ENCODE measurements around the gene TTLL7.
"Not testable (repeated sequence)": the region's sequence is repeated elsewhere in the genome, so short reads cannot be mapped to it uniquely, and the experiment has no call there.

The TTLL7 gene

DNA sequence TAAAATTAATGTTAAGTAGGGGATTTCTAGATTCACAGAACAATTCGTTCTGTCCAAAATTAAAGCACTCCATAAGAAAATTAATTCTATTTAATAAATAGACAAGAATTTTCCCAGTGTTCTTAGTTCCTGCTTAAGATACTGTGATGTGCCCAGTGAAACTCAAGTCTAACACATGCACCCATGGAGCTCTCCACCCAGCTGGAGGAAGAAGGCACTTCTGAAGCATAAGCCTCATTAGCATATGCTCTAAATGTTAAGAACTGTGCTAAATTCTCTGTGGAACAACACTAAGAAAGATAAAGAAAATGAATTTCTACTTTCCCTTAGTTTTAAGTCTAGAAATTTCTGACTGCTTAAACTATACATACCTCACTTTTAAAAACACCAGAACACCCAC is 71.2 kb downstream of the TTLL7 start:
- DNase-seq, result no peak

DNA sequence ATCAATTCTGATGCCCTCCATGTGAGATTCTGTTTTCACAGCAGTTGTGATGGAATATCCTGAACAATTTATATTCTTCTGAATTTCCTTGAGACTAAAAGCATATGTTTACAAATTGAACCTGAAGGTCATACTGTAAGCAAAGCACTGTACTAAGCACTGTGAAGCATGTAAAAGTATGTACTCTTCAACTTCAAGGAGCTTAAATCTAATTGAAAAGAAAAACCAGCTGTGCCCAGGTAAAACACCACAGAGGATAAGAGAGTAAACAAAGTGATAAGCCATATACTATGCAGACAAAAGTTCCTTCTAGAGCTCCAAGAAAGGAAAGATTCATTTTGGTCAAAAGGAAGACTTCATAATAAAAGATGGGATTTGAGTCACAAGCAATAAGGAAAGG is 71.9 kb downstream of the TTLL7 start:
- DNase-seq, result no peak

DNA sequence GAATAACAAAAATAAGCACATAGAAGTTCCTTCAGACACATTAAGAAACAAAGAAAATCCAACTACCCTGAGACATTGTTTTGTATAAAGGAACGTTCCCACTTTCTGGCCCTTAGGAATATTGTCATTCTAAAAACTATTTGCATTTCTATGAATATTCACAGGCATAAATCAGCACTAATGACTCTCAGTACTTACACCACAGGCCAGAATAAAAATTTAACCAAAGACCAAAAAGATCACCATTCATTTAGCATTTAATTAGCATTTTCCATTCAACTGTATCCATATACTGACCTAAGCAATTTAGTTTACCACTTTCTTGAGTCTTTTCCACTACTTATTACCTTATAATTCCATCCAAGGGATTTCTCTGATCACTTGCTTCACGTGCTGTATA is 75.4 kb downstream of the TTLL7 start:
- DNase-seq, result no peak

DNA sequence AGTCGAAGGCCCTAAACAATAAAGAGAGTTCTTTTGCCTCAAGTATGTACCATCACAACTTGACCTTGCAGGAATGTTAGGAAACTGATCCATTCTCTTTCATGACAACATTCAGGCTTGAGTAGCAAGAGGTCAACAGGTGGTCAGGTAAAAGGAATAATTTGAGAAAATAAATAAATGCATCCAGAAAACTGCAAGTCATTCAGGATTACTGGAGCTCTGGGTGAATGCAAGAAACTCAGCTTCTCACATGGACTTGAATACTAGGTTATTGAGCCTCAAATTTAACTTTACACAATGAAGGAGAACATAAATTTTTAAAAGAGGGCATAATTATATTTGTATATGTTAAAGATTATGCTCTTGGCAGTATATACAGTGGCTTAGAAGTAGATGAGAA is 76.5 kb downstream of the TTLL7 start:
- no peak for DNase-seq

GRCh38 chr1:83920320-83920719 is 78.6 kb downstream of the TTLL7 start:
- no peak for DNase-seq

DNA sequence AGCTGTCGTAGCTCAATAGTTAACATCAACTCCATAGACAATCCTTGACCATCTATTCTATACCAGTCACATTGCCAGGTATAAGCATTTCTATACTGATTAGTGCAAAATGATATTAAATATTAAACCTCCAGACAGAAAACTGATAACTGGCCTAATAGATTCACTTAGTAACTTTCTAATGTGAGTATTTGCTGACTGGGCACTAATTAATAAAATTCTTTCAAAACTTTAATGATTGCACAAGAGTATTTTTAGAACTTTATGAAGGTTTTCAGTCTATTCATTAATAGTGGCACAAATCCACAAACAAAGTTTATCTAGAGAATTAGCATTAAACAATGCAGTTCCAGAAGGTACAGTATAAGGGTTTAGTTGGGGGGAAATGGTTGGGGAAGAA is 79.1 kb downstream of the TTLL7 start:
- no peak for DNase-seq

- DNase-seq, result no peak
These were observed 80.1 kb downstream of the TTLL7 start for GRCh38 chr1:83918688-83919285.

DNA sequence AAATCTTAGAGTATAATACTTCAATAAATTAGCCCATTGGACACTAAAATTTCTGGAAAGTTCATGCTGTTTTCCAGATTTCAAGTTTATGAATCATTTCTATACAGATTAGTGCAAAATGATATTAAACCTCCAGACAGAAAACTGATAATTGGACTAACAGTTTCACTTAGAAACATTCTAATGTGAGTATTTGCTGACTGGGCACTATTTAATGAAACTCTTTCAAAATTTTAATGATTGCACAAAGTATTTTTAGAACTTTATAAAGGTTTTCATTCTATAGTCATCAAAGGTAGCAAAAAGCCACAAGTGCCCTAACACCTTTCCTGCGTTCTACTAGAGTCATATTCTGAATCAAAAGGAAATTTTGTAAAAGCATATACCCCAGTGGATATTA is 81.0 kb downstream of the TTLL7 start:
- no peak for DNase-seq

DNA sequence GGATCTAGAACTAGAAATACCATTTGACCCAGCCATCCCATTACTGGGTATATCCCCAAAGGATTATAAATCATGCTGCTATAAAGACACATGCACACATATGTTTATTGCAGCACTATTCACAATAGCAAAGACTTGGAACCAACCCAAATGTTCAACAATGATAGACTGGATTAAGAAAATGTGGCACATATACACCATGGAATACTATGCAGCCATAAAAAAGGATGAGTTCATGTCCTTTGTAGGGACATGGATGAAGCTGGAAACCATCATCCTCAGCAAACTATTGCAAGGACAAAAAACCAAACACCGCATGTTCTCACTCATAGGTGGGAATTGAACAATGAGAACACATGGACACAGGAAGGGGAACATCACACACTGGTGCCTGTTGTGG is 82.8 kb downstream of the TTLL7 start:
- not testable (repeated sequence) for DNase-seq

GRCh38 chr1:83912876-83913275 is 86.1 kb downstream of the TTLL7 start:
- no peak for DNase-seq

DNA sequence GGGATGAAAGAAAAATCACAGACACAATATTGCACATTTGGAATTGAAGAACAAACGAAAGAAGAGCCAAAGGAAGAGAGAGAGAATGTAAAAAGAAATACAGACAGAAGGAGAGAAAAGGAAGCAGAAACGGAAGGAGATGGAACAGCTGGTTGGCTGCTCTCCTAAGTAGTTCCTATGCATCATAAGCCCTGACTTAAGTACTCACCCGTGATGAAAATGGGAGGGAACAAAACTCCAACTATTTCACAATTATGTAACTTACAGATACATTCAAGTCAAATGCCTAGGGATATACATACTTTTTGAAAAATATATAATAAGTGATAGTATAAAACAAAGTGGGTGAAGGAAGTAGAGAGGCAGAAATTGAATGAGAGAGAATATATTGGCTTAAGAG is 88.5 kb downstream of the TTLL7 start:
- DNase-seq, result no peak

- DNase-seq, result no peak
These were observed 89.2 kb downstream of the TTLL7 start for GRCh38 chr1:83909687-83910086.

GRCh38 chr1:83905315-83905907 is 93.5 kb downstream of the TTLL7 start:
- DNase-seq, result peak; percentile 35

GRCh38 chr1:83901547-83902155 is 97.3 kb downstream of the TTLL7 start:
- DNase-seq, result no peak

GRCh38 chr1:83900524-83900923 is 98.4 kb downstream of the TTLL7 start:
- no peak for DNase-seq

GRCh38 chr1:83897516-83897915 is 101.4 kb downstream of the TTLL7 start:
- no peak for DNase-seq

GRCh38 chr1:83896299-83896698 is 102.6 kb downstream of the TTLL7 start:
- no peak for DNase-seq

GRCh38 chr1:83889707-83890106 is 109.2 kb downstream of the TTLL7 start:
- no peak for DNase-seq

- no peak for DNase-seq
These were observed 111.4 kb downstream of the TTLL7 start for GRCh38 chr1:83887483-83887882.

- DNase-seq, result no peak
These were observed 115.0 kb downstream of the TTLL7 start for GRCh38 chr1:83883979-83884378.

DNA sequence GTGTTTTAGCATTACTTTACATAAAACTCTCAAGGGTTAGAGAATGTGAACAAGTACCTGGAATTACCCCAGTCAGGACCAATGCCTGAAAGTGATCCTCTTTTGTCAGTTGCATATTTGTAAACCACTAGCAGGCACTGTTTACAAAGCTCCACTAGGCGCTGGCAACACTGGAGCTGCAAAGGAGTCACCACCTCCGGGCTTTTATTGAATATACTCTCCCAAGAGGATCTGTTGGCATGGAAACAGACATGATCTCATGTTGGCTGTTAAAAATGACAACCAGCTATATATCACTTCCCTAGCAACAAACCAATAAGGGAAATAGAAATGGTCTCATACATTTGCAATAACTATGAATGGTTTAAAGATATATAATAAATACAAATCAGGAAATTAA is 116.0 kb downstream of the TTLL7 start:
- DNase-seq, result no peak

- no peak for DNase-seq
These were observed 126.4 kb downstream of the TTLL7 start for GRCh38 chr1:83872515-83872914.

GRCh38 chr1:83864991-83865390 is 133.9 kb downstream of the TTLL7 start:
- no peak for DNase-seq

DNA sequence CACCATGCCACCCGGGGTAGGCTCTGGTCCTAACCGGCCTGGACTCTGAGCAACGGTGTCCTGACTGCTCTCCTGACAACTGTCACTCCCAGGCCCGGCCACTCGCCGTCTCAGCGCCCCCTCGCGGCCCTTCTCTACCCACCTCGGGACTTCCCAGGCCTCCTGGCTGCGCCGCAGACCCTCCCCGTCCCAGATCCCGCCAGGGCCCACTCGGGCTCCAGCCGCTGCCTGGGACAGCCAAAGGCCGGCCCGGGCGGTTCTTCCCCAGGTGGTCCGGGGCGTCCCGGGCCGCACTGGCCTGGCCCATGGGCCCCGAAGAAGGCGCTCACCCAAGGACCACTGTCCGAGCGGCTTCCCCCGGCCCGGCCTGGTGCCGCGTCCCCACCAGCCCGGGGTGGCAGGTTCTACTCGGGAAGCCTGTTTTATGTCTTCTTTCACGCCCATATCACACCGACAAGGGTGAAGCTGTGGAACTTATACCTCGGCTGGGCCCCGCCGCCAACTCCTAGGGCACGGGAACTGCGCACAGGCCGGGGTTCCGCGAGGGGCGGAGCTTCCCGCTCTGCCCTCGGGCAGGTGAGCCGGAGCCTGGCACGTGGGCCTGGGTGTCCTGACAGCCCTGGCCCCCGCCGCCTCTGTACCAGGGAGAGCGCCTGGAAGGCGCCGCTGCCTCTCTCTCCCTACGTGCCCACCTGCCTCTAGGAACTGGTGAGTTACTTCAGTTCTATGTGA is 138.3 kb downstream of the TTLL7 start:
- no peak for DNase-seq

All from NCI-H2227 treated with DMSO at 0.1 percent for 48 hours (cell line).